Measurements from ENCODE around the gene ATAD3B. TPM values are rescaled to one million over a fixed set of nuclear protein-coding genes. Genes with fewer than 3 reads are reported as not detected.
A peak's percentile ranks its signal among the peaks of the same experiment; 100 is the strongest.

Gene ATAD3B
- polyA plus RNA-seq, 1 donor, result 21.8 TPM

DNA sequence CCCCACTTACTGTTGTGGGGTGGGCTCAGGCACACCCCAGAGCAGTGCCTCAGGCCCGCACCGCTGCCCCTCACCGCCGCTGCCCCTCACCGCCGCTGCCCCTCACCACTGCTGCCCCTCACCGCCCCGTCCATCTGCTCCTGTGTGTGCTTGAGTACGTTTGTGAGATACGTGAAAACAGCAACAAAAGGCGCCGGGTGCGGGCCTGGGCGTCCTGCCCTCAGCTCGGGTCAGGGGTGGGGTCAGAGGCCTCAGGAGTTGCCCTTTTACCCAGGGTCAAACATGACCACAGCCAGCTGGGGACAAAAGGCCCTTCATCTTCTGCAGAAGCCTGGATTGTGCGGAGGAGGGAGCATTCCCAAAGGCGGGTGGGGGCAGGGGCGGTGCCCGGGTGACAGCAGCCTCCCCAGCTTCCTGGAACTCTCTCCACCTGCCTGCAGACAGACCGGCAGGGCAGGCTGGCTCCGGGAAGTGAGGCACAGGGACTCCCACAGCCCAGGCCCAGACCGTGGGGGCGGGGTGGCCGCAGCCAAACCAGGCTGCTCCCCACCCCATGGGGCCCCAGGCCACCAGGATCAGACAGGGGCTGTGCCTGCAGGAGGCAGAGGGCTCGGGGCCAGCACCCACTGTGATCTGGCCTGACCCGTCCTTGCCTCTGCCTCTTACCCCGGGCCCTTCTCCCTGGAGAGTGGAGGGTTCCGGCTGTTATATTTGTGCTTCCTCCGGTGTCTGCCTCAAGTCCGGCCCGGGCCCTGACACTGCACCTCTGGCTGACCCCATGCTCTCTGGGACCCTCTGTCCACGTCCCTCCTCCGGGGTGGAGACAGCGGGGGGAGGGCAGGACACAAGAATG is 38.4 kb upstream of the ATAD3B start:
- no CpG with 5 or more reads among the region's 34 CpGs for WGBS (ENCODE audit: insufficient coverage, low lambda C conversion rate)
- Histone ChIP-seq H3K9me3 (ENCODE audit: control insufficient read depth, low read depth, low read length) (peaks cover 15% of the 10 kb centered on the region), H3K4me1 (ENCODE audit: control insufficient read depth, insufficient read depth, low read length) (peaks cover 82% of the 10 kb centered on the region), H3K4me3 (ENCODE audit: low read length) (peak overlapping the region; percentile 8), H3K27me3 (ENCODE audit: control insufficient read depth, insufficient read depth, low read length) (no peaks in the 10 kb centered on the region), H3K36me3 (ENCODE audit: control insufficient read depth, insufficient read depth, low read length) (no peaks in the 10 kb centered on the region), H3K27ac (ENCODE audit: low read length) (peak overlapping the region; percentile 91)
- DNase-seq, result peak; percentile 86 to 94

DNA sequence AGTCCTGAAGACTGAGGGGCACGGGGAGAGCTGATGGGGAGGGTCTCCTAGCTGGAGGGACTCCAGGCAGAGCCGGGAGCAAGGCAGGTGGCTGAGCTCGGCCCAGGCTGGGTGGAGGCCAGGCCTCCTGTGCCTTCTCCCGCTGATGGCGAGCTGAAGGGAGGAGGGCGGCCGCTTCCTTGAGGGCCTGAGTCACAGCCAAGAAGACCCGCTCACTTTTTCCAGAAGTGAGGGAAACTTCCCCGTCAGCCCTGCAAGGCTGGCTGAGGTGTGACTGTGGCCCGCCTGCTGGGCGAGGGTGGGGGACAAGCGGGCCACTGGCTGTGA is 37.8 kb upstream of the ATAD3B start:
- no CpG with 5 or more reads among the region's 12 CpGs for WGBS (ENCODE audit: insufficient coverage, low lambda C conversion rate)
- peaks cover 14% of the 10 kb centered on the region for H3K9me3 ChIP-seq (ENCODE audit: control insufficient read depth, low read depth, low read length)
- peak overlapping the region; percentile 8 for H3K4me3 ChIP-seq (ENCODE audit: low read length)
- peak in 1 of 2 donors; percentile 51 for DNase-seq
- no peaks in the 10 kb centered on the region for H3K27me3 ChIP-seq (ENCODE audit: control insufficient read depth, insufficient read depth, low read length)
- H3K27ac ChIP-seq (ENCODE audit: low read length), result peak overlapping the region; percentile 91
- H3K36me3 ChIP-seq (ENCODE audit: control insufficient read depth, insufficient read depth, low read length), result peaks cover 1% of the 10 kb centered on the region
- peaks cover 86% of the 10 kb centered on the region for H3K4me1 ChIP-seq (ENCODE audit: control insufficient read depth, insufficient read depth, low read length)

DNA sequence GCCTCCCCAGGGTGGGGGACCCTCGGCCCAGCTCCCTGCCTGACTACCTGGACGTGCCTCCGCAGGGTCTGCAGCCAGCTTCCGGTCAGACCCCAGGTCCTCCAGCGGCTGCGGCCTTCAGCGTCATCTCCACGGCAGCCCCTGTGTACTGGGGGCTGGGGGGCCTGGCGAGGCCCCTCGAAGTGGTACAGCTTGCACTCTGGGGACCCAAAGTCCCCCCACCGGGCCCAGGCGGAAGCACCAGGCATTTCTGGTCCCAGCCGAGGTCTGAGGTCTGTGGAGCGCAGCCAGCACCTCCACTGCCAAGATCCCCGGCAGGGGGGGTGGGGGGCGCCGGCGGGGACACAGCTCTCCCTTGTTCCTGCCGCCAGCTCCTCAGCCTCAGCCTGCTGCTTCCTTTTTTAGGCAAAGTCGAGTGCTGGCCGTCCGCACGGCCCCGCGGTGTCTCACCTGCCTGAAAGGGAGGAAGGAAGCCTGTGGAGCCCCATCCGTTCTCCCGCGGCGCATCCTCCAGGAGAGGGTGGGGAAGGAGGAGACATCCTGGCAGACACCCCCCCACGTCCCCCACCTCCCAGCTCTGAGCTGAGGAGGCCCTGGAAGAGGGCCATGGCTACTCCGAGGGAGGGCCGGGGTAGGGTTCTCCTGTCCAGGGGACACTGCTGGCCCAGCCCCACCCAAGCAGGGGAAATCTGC is 37.3 kb upstream of the ATAD3B start:
- peaks cover 89% of the 10 kb centered on the region for H3K4me1 ChIP-seq (ENCODE audit: control insufficient read depth, insufficient read depth, low read length)
- H3K4me3 ChIP-seq (ENCODE audit: low read length), result peak overlapping the region; percentile 1
- peak in 1 of 2 donors; percentile 47 for DNase-seq
- peaks cover 4% of the 10 kb centered on the region for H3K36me3 ChIP-seq (ENCODE audit: control insufficient read depth, insufficient read depth, low read length)
- no peaks in the 10 kb centered on the region for H3K27me3 ChIP-seq (ENCODE audit: control insufficient read depth, insufficient read depth, low read length)
- WGBS (ENCODE audit: insufficient coverage, low lambda C conversion rate), result no CpG with 5 or more reads among the region's 32 CpGs
- H3K9me3 ChIP-seq (ENCODE audit: control insufficient read depth, low read depth, low read length), result peaks cover 18% of the 10 kb centered on the region
- peak overlapping the region; percentile 91 for H3K27ac ChIP-seq (ENCODE audit: low read length)

DNA sequence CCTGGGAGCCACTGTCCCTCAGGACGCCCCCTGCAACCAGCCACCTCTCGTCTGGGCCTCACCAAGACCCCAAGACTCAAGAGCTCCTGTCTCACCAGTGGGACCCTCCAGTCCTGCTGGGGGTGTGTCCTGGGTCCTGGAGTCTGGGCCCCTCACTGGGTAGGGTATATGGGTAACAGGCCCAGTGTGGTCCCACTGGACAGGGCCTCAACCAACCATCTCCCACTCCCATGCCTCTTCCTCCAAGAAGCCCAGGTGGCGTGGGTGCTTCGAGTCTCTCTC is 36.8 kb upstream of the ATAD3B start:
- WGBS (ENCODE audit: insufficient coverage, low lambda C conversion rate), result no CpG with 5 or more reads among the region's 4 CpGs
- H3K27me3 ChIP-seq (ENCODE audit: control insufficient read depth, insufficient read depth, low read length), result no peaks in the 10 kb centered on the region
- peaks cover 4% of the 10 kb centered on the region for H3K36me3 ChIP-seq (ENCODE audit: control insufficient read depth, insufficient read depth, low read length)
- H3K27ac ChIP-seq (ENCODE audit: low read length), result peak overlapping the region; percentile 91
- DNase-seq, result peak in 1 of 2 donors; percentile 22
- peaks cover 84% of the 10 kb centered on the region for H3K4me1 ChIP-seq (ENCODE audit: control insufficient read depth, insufficient read depth, low read length)
- H3K9me3 ChIP-seq (ENCODE audit: control insufficient read depth, low read depth, low read length), result peaks cover 18% of the 10 kb centered on the region
- H3K4me3 ChIP-seq (ENCODE audit: low read length), result peak overlapping the region; percentile 50

DNA sequence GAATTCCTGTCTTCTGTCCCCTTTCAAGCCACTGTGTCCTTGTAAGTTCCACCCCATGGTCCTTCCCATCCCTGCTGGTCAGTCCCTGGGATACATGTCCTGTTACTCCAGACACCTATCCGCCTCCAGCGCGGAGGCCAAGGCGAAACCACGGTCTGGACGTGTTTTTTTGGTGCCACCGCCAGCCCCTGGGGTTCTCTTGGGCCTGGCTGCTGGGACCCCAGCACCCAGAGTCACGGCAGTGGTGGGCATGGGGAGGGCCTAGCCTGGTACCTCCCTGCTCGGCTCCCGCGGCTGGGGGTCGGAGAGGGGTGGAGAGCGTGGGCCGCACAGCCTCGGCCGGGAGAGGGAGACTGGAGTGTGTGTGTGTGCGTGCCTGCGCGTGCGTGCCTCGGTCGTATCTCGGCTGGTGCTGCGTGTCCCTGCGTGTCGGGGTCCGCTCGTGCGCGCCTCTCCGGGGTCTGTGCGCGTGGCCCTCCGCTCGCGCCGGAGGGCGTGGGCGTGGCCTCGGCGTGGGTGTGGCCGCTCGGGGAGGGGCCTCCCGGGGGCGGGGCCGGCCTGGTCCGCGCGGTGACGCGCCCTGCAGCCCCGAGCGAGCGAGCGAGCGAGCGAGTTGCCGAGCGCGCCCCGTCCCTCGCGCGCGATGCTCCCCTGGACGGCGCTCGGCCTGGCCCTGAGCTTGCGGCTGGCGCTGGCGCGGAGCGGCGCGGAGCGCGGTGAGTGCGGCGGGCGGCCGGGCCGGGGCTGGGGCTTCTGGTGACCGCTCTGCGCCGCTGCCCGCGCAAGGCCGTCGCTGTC is 36.3 kb upstream of the ATAD3B start, which contains the start of gene VWA1:
Gene VWA1 (plus strand): TSS at position 585 of the 798 bp plus-strand sequence. CDS start 59 bp downstream, at position 644.
- Histone ChIP-seq H3K36me3 (ENCODE audit: control insufficient read depth, insufficient read depth, low read length) (peaks cover 5% of the 10 kb centered on the region), H3K9me3 (ENCODE audit: control insufficient read depth, low read depth, low read length) (peaks cover 18% of the 10 kb centered on the region), H3K4me1 (ENCODE audit: control insufficient read depth, insufficient read depth, low read length) (peaks cover 82% of the 10 kb centered on the region), H3K4me3 (ENCODE audit: low read length) (peak within 1 kb of the TSS; percentile 81), H3K27me3 (ENCODE audit: control insufficient read depth, insufficient read depth, low read length) (no peaks in the 10 kb centered on the region), H3K27ac (ENCODE audit: low read length) (peak within 1 kb of the TSS; percentile 91)
- peak; percentile 74 to 81 for DNase-seq
- no CpG with 5 or more reads among the region's 89 CpGs for WGBS (ENCODE audit: insufficient coverage, low lambda C conversion rate)

DNA sequence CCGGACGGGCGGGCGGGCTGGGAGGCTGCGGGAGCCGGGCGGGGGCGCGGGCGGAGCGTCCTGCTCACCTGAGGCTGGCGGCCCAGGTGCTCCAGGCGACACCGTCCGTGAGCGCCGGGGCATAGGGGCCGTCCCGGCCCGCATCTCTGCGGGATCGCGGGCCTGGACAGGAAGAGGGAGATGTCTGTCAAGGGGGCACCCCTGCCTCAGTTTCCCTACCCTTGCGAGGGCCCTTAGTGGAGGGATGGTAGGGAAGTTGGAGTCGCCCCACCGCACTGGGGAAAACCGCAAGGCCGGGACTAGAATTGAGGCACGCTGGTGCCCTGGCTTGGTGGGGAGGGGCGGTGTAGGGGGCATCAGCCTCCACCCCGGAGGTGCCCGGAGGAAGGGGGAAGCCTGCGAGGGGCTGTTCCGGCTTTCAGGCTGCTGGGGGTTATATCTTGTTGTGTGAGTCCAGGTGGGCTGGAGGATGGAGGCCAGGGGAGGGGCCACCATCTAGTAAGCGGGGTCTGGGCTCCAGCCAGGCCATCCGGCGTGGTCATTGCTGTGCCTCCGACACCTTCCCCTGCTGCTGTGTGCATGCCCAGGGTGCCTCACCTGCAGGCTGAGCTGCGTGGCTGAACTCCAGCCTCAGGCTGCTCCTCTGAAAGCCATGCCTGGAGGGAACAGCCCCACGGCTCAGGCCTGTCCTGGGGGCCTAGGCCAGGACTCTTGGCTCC is 35.5 kb upstream of the ATAD3B start:
- no peaks in the 10 kb centered on the region for H3K27me3 ChIP-seq (ENCODE audit: control insufficient read depth, insufficient read depth, low read length)
- H3K27ac ChIP-seq (ENCODE audit: low read length), result no peak overlapping the region
- no CpG with 5 or more reads among the region's 40 CpGs for WGBS (ENCODE audit: insufficient coverage, low lambda C conversion rate)
- H3K4me3 ChIP-seq (ENCODE audit: low read length), result peak overlapping the region; percentile 81
- H3K9me3 ChIP-seq (ENCODE audit: control insufficient read depth, low read depth, low read length), result peaks cover 18% of the 10 kb centered on the region
- DNase-seq, result peak in 1 of 2 donors; percentile 19
- H3K4me1 ChIP-seq (ENCODE audit: control insufficient read depth, insufficient read depth, low read length), result peaks cover 82% of the 10 kb centered on the region
- peaks cover 10% of the 10 kb centered on the region for H3K36me3 ChIP-seq (ENCODE audit: control insufficient read depth, insufficient read depth, low read length)

DNA sequence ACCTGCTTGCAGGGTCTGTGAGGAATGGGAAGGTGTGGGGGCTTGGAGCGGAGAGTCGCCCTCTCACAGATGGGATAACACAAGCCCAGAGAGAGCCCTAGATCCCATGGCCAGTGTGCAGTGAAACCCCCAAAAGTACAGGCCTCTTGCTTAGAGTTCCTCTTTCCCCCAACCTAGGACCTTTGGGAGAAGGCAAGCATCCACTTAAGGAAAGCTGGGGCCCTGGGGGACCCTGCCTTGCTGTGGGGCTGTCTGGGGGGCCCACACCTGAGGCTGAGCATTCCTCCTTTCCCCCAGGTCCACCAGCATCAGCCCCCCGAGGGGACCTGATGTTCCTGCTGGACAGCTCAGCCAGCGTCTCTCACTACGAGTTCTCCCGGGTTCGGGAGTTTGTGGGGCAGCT is 34.9 kb upstream of the ATAD3B start:
- Histone ChIP-seq H3K27me3 (ENCODE audit: control insufficient read depth, insufficient read depth, low read length) (no peaks in the 10 kb centered on the region), H3K9me3 (ENCODE audit: control insufficient read depth, low read depth, low read length) (peaks cover 18% of the 10 kb centered on the region), H3K36me3 (ENCODE audit: control insufficient read depth, insufficient read depth, low read length) (peaks cover 10% of the 10 kb centered on the region), H3K27ac (ENCODE audit: low read length) (no peak overlapping the region), H3K4me1 (ENCODE audit: control insufficient read depth, insufficient read depth, low read length) (peaks cover 82% of the 10 kb centered on the region), H3K4me3 (ENCODE audit: low read length) (peak overlapping the region; percentile 81)
- no CpG with 5 or more reads among the region's 7 CpGs for WGBS (ENCODE audit: insufficient coverage, low lambda C conversion rate)
- no peak for DNase-seq

DNA sequence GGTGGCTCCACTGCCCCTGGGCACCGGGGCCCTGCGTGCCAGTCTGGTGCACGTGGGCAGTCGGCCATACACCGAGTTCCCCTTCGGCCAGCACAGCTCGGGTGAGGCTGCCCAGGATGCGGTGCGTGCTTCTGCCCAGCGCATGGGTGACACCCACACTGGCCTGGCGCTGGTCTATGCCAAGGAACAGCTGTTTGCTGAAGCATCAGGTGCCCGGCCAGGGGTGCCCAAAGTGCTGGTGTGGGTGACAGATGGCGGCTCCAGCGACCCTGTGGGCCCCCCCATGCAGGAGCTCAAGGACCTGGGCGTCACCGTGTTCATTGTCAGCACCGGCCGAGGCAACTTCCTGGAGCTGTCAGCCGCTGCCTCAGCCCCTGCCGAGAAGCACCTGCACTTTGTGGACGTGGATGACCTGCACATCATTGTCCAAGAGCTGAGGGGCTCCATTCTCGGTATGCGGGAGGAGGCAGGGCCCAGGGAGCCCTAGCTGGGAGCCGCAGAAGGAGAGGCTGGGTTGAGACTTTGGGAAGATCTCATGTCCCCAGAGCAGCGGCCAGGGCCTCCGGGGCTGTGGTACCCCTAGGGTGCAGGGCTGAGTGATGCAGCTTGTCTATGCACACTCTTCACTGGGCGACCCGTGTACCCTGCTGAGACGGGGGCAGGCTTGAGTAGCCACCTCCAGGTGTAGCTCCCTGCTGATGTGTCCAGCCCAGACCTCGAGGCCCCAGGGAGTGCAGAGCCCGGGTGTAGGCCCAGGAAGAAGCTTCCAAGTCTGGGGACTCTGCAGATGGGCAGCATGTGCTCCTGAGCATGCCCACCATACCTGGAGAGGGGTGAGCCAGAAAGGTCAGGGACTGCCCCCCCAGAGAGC is 34.3 kb upstream of the ATAD3B start:
- Histone ChIP-seq H3K4me3 (ENCODE audit: low read length) (peak overlapping the region; percentile 81), H3K9me3 (ENCODE audit: control insufficient read depth, low read depth, low read length) (peaks cover 18% of the 10 kb centered on the region), H3K27me3 (ENCODE audit: control insufficient read depth, insufficient read depth, low read length) (no peaks in the 10 kb centered on the region), H3K36me3 (ENCODE audit: control insufficient read depth, insufficient read depth, low read length) (peaks cover 10% of the 10 kb centered on the region), H3K27ac (ENCODE audit: low read length) (peak overlapping the region; percentile 49), H3K4me1 (ENCODE audit: control insufficient read depth, insufficient read depth, low read length) (peaks cover 76% of the 10 kb centered on the region)
- no peak for DNase-seq
- no CpG with 5 or more reads among the region's 31 CpGs for WGBS (ENCODE audit: insufficient coverage, low lambda C conversion rate)

DNA sequence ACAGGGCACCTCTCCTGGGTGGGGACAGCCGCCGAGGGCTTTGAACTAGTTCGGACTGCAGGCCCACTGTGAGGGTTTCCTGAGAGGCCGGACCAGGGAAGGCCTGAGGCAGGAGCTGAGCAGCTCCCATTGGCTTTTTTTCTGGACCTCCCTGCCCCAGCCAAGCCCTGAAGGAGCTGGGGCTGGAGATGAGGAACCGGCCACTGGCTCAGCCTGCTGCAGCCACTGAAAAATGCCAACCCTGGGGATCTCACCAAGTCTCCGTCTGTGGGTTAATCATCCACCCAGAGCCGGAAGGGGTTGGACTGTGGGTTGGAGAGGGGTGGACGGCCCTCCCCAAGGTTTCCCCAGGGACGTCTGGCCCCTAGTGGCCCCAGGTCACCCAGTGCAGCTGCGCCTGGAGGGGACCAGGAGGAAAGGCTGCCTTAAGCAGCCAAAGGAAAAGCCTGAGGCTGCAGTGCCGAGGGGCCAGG is 33.6 kb upstream of the ATAD3B start:
- no CpG with 5 or more reads among the region's 11 CpGs for WGBS (ENCODE audit: insufficient coverage, low lambda C conversion rate)
- peak; percentile 87 to 91 for DNase-seq
- Histone ChIP-seq H3K36me3 (ENCODE audit: control insufficient read depth, insufficient read depth, low read length) (peaks cover 10% of the 10 kb centered on the region), H3K4me1 (ENCODE audit: control insufficient read depth, insufficient read depth, low read length) (peaks cover 70% of the 10 kb centered on the region), H3K27me3 (ENCODE audit: control insufficient read depth, insufficient read depth, low read length) (no peaks in the 10 kb centered on the region), H3K4me3 (ENCODE audit: low read length) (peak overlapping the region; percentile 16), H3K27ac (ENCODE audit: low read length) (peak overlapping the region; percentile 49), H3K9me3 (ENCODE audit: control insufficient read depth, low read depth, low read length) (peaks cover 18% of the 10 kb centered on the region)
